Measurements from ENCODE around the gene NENF. TPM values are rescaled to one million over a fixed set of nuclear protein-coding genes. Genes with fewer than 3 reads are reported as not detected.

The NENF gene
- polyA plus RNA-seq, 1 donor from 2014 or later, result 7.9 TPM

- Histone ChIP-seq H3K9me2 (ENCODE audit: insufficient read depth, low read length) (no peaks in the 10 kb centered on the region), H2AFZ (ENCODE audit: low read depth, low read length) (no peak overlapping the region), H3K9me3 (ENCODE audit: low read length) (no peaks in the 10 kb centered on the region), H3K4me3 (ENCODE audit: low read length) (no peak overlapping the region), H3K27ac (ENCODE audit: low read length) (no peak overlapping the region), H3F3A (ENCODE audit: insufficient read depth, low read length, poor library complexity, severe bottlenecking) (no peaks in the 10 kb centered on the region), H3K4me2 (ENCODE audit: low read length) (no peak overlapping the region), H3K9ac (ENCODE audit: low read length) (no peak overlapping the region), H3K79me2 (replicated peaks; ENCODE audit: insufficient read depth, low read length) (no peaks in the 10 kb centered on the region), H3K27me3 (ENCODE audit: insufficient read depth, low read depth, low read length) (no peaks in the 10 kb centered on the region), H3K36me3 (ENCODE audit: insufficient read depth, low read length) (no peaks in the 10 kb centered on the region), H4K20me1 (ENCODE audit: insufficient read depth) (no peaks in the 10 kb centered on the region)
- TF ChIP-seq EZH2 (IDR thresholded peaks at IDR 0.05; ENCODE audit: borderline replicate concordance, insufficient read depth, low read length, poor library complexity, severe bottlenecking) (no peak), TAF1 (IDR thresholded peaks at IDR 0.05; ENCODE audit: low read depth) (no peak), REST (IDR thresholded peaks at IDR 0.05; ENCODE audit: borderline replicate concordance) (no peak), RAD21 (conservative IDR thresholded peaks at IDR 0.05) (no peak), SMC3 (conservative IDR thresholded peaks at IDR 0.05; ENCODE audit: poor library complexity) (no peak), POLR2AphosphoS5 (IDR thresholded peaks at IDR 0.05) (no peak), MXI1 (conservative IDR thresholded peaks at IDR 0.05; ENCODE audit: poor library complexity, severe bottlenecking) (no peak), CTCF (IDR thresholded peaks at IDR 0.05; ENCODE audit: poor library complexity, severe bottlenecking) (no peak), EP300 (conservative IDR thresholded peaks at IDR 0.05; ENCODE audit: poor library complexity, severe bottlenecking) (no peak)
These were observed 37.3 kb downstream of the NENF start for GRCh38 chr1:212470059-212470458.

GRCh38 chr1:212471286-212471685, 38.6 kb downstream of the NENF start:
- no peak overlapping the region for H3K4me2 ChIP-seq (ENCODE audit: low read length)
- H3K27me3 ChIP-seq (ENCODE audit: insufficient read depth, low read depth, low read length), result no peaks in the 10 kb centered on the region
- H2AFZ ChIP-seq (ENCODE audit: low read depth, low read length), result no peak overlapping the region
- H3K9me2 ChIP-seq (ENCODE audit: insufficient read depth, low read length), result no peaks in the 10 kb centered on the region
- TF ChIP-seq MXI1 (conservative IDR thresholded peaks at IDR 0.05; ENCODE audit: poor library complexity, severe bottlenecking), result no peak
- no peak for TF ChIP-seq CTCF (IDR thresholded peaks at IDR 0.05; ENCODE audit: poor library complexity, severe bottlenecking)
- TF ChIP-seq SMC3 (conservative IDR thresholded peaks at IDR 0.05; ENCODE audit: poor library complexity), result no peak
- no peak for TF ChIP-seq EZH2 (IDR thresholded peaks at IDR 0.05; ENCODE audit: borderline replicate concordance, insufficient read depth, low read length, poor library complexity, severe bottlenecking)
- TF ChIP-seq REST (IDR thresholded peaks at IDR 0.05; ENCODE audit: borderline replicate concordance), result no peak
- TF ChIP-seq RAD21 (conservative IDR thresholded peaks at IDR 0.05), result no peak
- no peak for TF ChIP-seq TAF1 (IDR thresholded peaks at IDR 0.05; ENCODE audit: low read depth)
- TF ChIP-seq EP300 (conservative IDR thresholded peaks at IDR 0.05; ENCODE audit: poor library complexity, severe bottlenecking), result no peak
- TF ChIP-seq POLR2AphosphoS5 (IDR thresholded peaks at IDR 0.05), result no peak
- H3K9me3 ChIP-seq (ENCODE audit: low read length), result no peaks in the 10 kb centered on the region
- H3K9ac ChIP-seq (ENCODE audit: low read length), result no peak overlapping the region
- H3K27ac ChIP-seq (ENCODE audit: low read length), result no peak overlapping the region
- no peaks in the 10 kb centered on the region for H3F3A ChIP-seq (ENCODE audit: insufficient read depth, low read length, poor library complexity, severe bottlenecking)
- H3K79me2 ChIP-seq (replicated peaks; ENCODE audit: insufficient read depth, low read length), result no peaks in the 10 kb centered on the region
- no peaks in the 10 kb centered on the region for H4K20me1 ChIP-seq (ENCODE audit: insufficient read depth)
- no peak overlapping the region for H3K4me3 ChIP-seq (ENCODE audit: low read length)
- no peaks in the 10 kb centered on the region for H3K36me3 ChIP-seq (ENCODE audit: insufficient read depth, low read length)

All from neural cell (in vitro differentiated cells).